H9 (cell line): Measurements from ENCODE around the gene GALNT9. TPM values are rescaled to one million over a fixed set of nuclear protein-coding genes. Genes with fewer than 3 reads are reported as not detected.

Experiments used
- DNase-seq: peaks from one replicate; pipeline ENCODE4 v3.0.0-alpha.2; 2017
- H2AFZ ChIP-seq: one replicate; pipeline ENCODE4 v1.6.1; 2013; ENCODE audit warnings: mild to moderate bottlenecking, low read length, control low read depth, moderate library complexity
- H2AK5ac ChIP-seq: 2 replicates; pipeline ENCODE4 v1.6.1; 2013; ENCODE audit warnings: low read length, control low read depth, mixed read lengths; ENCODE audit not compliant: insufficient read length
- H2BK120ac ChIP-seq: one replicate; pipeline ENCODE4 v1.6.1; 2013; ENCODE audit warnings: low read depth, mild to moderate bottlenecking, low read length, control low read depth, inconsistent platforms; ENCODE audit not compliant: poor library complexity, severe bottlenecking
- H2BK12ac ChIP-seq: 2 replicates; pipeline ENCODE4 v1.6.1; 2013; ENCODE audit warnings: low read length, control low read depth, mixed read lengths, low read depth; ENCODE audit not compliant: insufficient read length
- H2BK15ac ChIP-seq: 2 replicates; pipeline ENCODE4 v1.6.1; 2013; ENCODE audit warnings: low read depth, low read length, control low read depth
- H2BK20ac ChIP-seq: one replicate; pipeline ENCODE4 v1.6.1; 2013; ENCODE audit warnings: low read depth, mild to moderate bottlenecking, low read length, control low read depth, inconsistent platforms; ENCODE audit not compliant: poor library complexity, severe bottlenecking
- H2BK5ac ChIP-seq: 2 replicates; pipeline ENCODE4 v1.6.1; 2013; ENCODE audit warnings: low read length, control low read depth, mixed read lengths; ENCODE audit not compliant: insufficient read length
- H3K14ac ChIP-seq: 2 replicates; pipeline ENCODE4 v1.6.1; 2013; ENCODE audit warnings: low read length, control low read depth; ENCODE audit not compliant: insufficient read depth
- H3K18ac ChIP-seq: 2 replicates; pipeline ENCODE4 v1.6.1; 2013; ENCODE audit warnings: low read depth, mild to moderate bottlenecking, mixed read lengths, low read length, control low read depth; ENCODE audit not compliant: insufficient read length
- H3K23ac ChIP-seq: 2 replicates; pipeline ENCODE4 v1.6.1; 2013; ENCODE audit warnings: low read length, control low read depth, mixed read lengths, low read depth; ENCODE audit not compliant: insufficient read length
- H3K23me2 ChIP-seq: 2 replicates; pipeline ENCODE4 v1.6.1; 2013; ENCODE audit warnings: low read depth, mild to moderate bottlenecking, mixed read lengths, low read length, control low read depth; ENCODE audit not compliant: insufficient read length, poor library complexity, severe bottlenecking
- H3K27ac ChIP-seq: 2 replicates; pipeline ENCODE4 v1.5.1; 2013; ENCODE audit warnings: low read length, control low read depth, mixed read lengths, low read depth; ENCODE audit not compliant: insufficient read length
- H3K27me3 ChIP-seq: 2 replicates; pipeline ENCODE4 v1.6.1; 2013; ENCODE audit warnings: low read length, control low read depth, inconsistent platforms; ENCODE audit not compliant: insufficient read depth
- H3K4ac ChIP-seq: 2 replicates; pipeline ENCODE4 v1.6.1; 2013; ENCODE audit warnings: low read depth, mild to moderate bottlenecking, control low read depth, inconsistent platforms, low read length, moderate library complexity
- H3K4me1 ChIP-seq: 2 replicates; pipeline ENCODE4 v1.6.1; 2013; ENCODE audit warnings: low read length, control low read depth, inconsistent platforms; ENCODE audit not compliant: insufficient read depth
- H3K4me2 ChIP-seq: 2 replicates; pipeline ENCODE4 v1.6.1; 2013; ENCODE audit warnings: low read length, control low read depth, mixed read lengths; ENCODE audit not compliant: insufficient read length, insufficient read depth
- H3K56ac ChIP-seq: 2 replicates; pipeline ENCODE4 v1.6.1; 2013; ENCODE audit warnings: low read depth, mild to moderate bottlenecking, mixed read lengths, low read length, control low read depth; ENCODE audit not compliant: insufficient read length
- H3K79me1 ChIP-seq: 2 replicates; pipeline ENCODE4 v1.6.1; 2013; ENCODE audit warnings: low read depth, mild to moderate bottlenecking, moderate library complexity, low read length, control low read depth, inconsistent platforms; ENCODE audit not compliant: insufficient read depth, poor library complexity, severe bottlenecking
- H3K79me2 ChIP-seq: 2 replicates; pipeline ENCODE4 v1.6.1; 2013; ENCODE audit warnings: low read length, control low read depth, inconsistent platforms; ENCODE audit not compliant: insufficient read depth
- H3K9ac ChIP-seq: 2 replicates; pipeline ENCODE4 v1.6.1; 2013; ENCODE audit warnings: low read length, control low read depth, mixed read lengths; ENCODE audit not compliant: insufficient read length; ENCODE audit errors: extremely low read depth
- H3K9me3 ChIP-seq: one replicate; pipeline ENCODE4 v1.6.1; 2013; ENCODE audit warnings: low read depth, low read length, inconsistent platforms; ENCODE audit not compliant: control insufficient read depth
- H3T11ph ChIP-seq: one replicate; pipeline ENCODE4 v1.6.1; 2013; ENCODE audit warnings: mild to moderate bottlenecking, low read length, control low read depth, inconsistent platforms
- H4K20me1 ChIP-seq: one replicate; pipeline ENCODE4 v1.6.1; 2013; ENCODE audit not compliant: control insufficient read depth, insufficient read length, insufficient read depth
- H4K5ac ChIP-seq: 2 replicates; pipeline ENCODE4 v1.6.1; 2013; ENCODE audit warnings: low read depth, mild to moderate bottlenecking, mixed read lengths, low read length, control low read depth; ENCODE audit not compliant: insufficient read length
- H4K8ac ChIP-seq: replicated peaks from 2 replicates; pipeline ENCODE4 v1.6.1; 2013; ENCODE audit warnings: low read length, control low read depth, mixed read lengths, low read depth; ENCODE audit not compliant: insufficient read length
- H4K91ac ChIP-seq: 2 replicates; pipeline ENCODE4 v1.6.1; 2013; ENCODE audit warnings: low read depth, mild to moderate bottlenecking, moderate library complexity, mixed read lengths, low read length, control low read depth; ENCODE audit not compliant: insufficient read length
- H3K27ac Mint-ChIP-seq, 3 experiments: 2 replicates in 2 of 3; 3 replicates in 1 of 3; pipeline ENCODE4 v1.8.0; 2020 to 2021; ENCODE audit warnings: mixed read lengths in 3 of 3, mild to moderate bottlenecking in 1 of 3, moderate library complexity in 1 of 3
- H3K27me3 Mint-ChIP-seq: 2 replicates; pipeline ENCODE4 v1.8.0; 2021; ENCODE audit warnings: low read depth, mild to moderate bottlenecking, moderate library complexity, mixed read lengths
- H3K36me3 Mint-ChIP-seq, 3 experiments: 2 replicates in 2 of 3; 3 replicates in 1 of 3; pipeline ENCODE4 v1.8.0; 2020 to 2021; ENCODE audit warnings: low read depth in 3 of 3, mixed read lengths in 3 of 3; ENCODE audit not compliant: insufficient read depth in 1 of 3
- H3K4me1 Mint-ChIP-seq, 2 experiments: 2 replicates each; pipeline ENCODE4 v1.8.0; 2020; ENCODE audit warnings: mixed read lengths in 2 of 2
- H3K4me3 Mint-ChIP-seq, 2 experiments: 2 replicates in 1 of 2; 3 replicates in 1 of 2; pipeline ENCODE4 v1.8.0; 2020 to 2021; ENCODE audit warnings: mild to moderate bottlenecking in 2 of 2, mixed read lengths in 2 of 2, moderate library complexity in 1 of 2
- H3K9me3 Mint-ChIP-seq, 2 experiments: 2 replicates in 1 of 2; 3 replicates in 1 of 2; pipeline ENCODE4 v1.8.0; 2020; ENCODE audit warnings: mild to moderate bottlenecking in 2 of 2, mixed read lengths in 2 of 2, moderate library complexity in 1 of 2
- CTCF ChIP-seq: fragments of 200-600 bp; sonication (generic); conservative IDR thresholded peaks from 3 replicates; pipeline ENCODE4 v1.8.0; 2021; ENCODE audit warnings: antibody characterized with exemption, mild to moderate bottlenecking
- WGBS: extraction: QIAGEN DNeasy Blood & Tissue Kit; methylation state at CpG from one replicate; pipeline ENCODE4 v1.1.7; 2013; ENCODE audit warnings: missing lambda C conversion rate, low lambda C conversion rate, mixed read lengths; ENCODE audit not compliant: insufficient read length; ENCODE audit errors: extremely low coverage; 5-methylcytosine and 5-hydroxymethylcytosine counted together
- total RNA-seq: library from RNA; stranded (reverse); gene quantifications from 2 replicates; pipeline ENCODE4 v1.2.1, GENCODE V29; 2021

Gene GALNT9
- total RNA-seq, 1 experiment from 2014 or later: 0.35 TPM

- peaks cover 8 to 9% of the 10 kb centered on the region in 2 experiments for H3K4me1 Mint-ChIP-seq
- Histone ChIP-seq H3K9ac (no peak overlapping the region), H4K5ac (no peak overlapping the region), H4K8ac (no peak overlapping the region), H3K4ac (no peak overlapping the region), H3K23me2 (no peaks in the 10 kb centered on the region), H3K79me1 (no peaks in the 10 kb centered on the region), H2BK12ac (no peak overlapping the region), H2BK5ac (no peak overlapping the region), H2BK20ac (no peak overlapping the region), H3K79me2 (no peaks in the 10 kb centered on the region), H3K27ac (no peak overlapping the region), H3K14ac (no peak overlapping the region; the same call in 1 of the 2 replicates), H3K27me3 (peaks cover 2% of the 10 kb centered on the region; the same call in 1 of the 2 replicates), H3K4me1 (no peaks in the 10 kb centered on the region), H3K9me3 (no peaks in the 10 kb centered on the region), H3K4me2 (no peak overlapping the region), H4K20me1 (peaks cover 3% of the 10 kb centered on the region), H2BK120ac (no peak overlapping the region), H2AK5ac (no peak overlapping the region), H3K18ac (no peak overlapping the region), H3K23ac (no peak overlapping the region), H3K56ac (no peak overlapping the region), H2BK15ac (no peak overlapping the region), H3T11ph (no peak overlapping the region), H2AFZ (no peak overlapping the region), H4K91ac (no peak overlapping the region)
- H3K36me3 Mint-ChIP-seq: no peaks in the 10 kb centered on the region; a peak in 1 of 7 replicates
- H3K9me3 Mint-ChIP-seq: peaks cover 3 to 7% of the 10 kb centered on the region in 2 experiments; a peak in 2 of 5 replicates
- peaks cover 91% of the 10 kb centered on the region for H3K27me3 Mint-ChIP-seq
- TF ChIP-seq CTCF: no peak
- no peak overlapping the region; a peak in 1 of 7 replicates for H3K27ac Mint-ChIP-seq
- no CpG with 5 or more reads among the region's 33 CpGs for WGBS
- no peak overlapping the region for H3K4me3 Mint-ChIP-seq
- DNase-seq: no peak
Measured at GRCh38 chr12:132181570-132182200, 147.7 kb downstream of the GALNT9 start.
